Midbrain (tissue), 1 donor: ENCODE data around the gene CLDN6.
"Not testable (repeated sequence)": the region's sequence is repeated elsewhere in the genome, so short reads cannot be mapped to it uniquely, and the experiment has no call there.

Experiments used
- DNase-seq: peaks from one replicate; lab custom pipeline; 2025; lab: John Stamatoyannopoulos, UW

The CLDN6 gene, protein sequence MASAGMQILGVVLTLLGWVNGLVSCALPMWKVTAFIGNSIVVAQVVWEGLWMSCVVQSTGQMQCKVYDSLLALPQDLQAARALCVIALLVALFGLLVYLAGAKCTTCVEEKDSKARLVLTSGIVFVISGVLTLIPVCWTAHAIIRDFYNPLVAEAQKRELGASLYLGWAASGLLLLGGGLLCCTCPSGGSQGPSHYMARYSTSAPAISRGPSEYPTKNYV

DNA sequence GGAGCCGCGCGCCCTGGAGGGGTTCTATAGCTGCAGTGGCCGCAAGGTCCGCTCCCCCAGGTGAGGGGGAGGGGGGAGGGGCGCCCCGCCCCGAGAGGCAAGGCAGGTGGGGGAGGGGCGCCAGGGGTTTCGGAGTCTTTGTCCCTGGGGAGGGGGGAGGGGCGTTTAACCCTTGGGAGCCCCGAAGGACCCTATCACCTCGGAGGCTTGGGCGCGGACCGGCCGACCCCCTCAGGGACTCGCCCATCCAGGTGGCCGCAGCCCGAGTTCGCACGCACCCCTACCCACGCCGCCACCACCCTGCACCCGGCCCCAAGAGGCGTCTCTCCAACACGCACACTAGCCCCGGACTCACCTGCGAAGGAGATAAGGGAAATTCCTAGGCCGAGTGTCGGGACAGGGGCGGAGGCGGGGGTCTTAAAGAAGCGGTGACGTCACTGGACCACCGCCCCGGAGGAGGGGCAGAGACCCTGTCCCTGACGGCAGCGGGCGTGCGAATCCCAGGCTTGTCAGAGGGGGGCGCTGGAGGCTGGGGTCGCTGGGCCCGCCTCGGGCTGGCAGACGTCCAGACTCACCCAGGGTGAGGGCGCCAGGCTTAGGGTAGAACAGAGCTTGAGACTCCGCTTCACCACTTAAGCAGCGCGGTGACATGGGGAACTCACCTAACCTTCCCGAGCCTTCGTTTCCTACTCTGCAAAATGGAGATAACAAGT lies at the start of gene CLDN6:
TSS of gene CLDN6 (minus strand) at position 390 of the 713 bp plus-strand sequence. CDS start 2,162 bp downstream, outside the sequence.
- DNase-seq: no peak

GRCh38 chr16:3066440-3066748 lies 48.4 kb upstream of the CLDN6 start:
- DNase-seq: no peak

DNA sequence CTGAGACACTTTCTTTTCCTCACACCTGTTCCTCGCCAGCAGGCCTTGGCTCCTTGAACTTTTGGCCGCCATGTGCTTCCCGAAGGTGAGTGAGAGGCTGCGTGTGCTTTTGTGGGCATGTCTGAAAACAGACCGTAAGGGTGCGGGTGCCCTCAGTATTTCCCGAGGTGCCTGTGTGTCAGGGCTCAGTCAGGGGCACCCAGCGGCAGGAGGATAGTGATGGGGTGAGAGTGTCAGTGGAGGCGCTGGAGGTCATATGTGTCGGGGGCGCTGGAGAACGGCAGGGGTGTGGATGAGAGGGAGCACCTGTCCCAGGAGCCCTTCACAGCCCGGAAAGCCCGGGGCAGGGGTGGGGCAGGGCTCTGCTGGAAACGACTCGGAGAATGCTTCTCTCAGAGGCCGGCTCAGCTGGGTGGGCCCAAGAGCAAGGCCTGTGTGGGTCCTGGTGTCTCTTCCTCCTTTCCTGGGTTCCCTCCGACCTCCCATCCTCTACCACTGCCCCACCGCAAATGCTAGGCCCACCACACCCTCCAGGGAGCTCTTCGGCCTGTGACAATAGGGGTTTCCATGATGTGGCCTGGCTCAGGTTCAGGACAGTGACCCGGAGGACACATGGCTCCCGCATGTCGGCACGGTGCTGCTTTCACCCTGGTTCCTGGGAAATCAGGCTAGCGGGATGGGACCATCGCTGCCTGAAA lies 47.9 kb upstream of the CLDN6 start:
- no peak for DNase-seq

GRCh38 chr16:3065069-3065741 lies 47.2 kb upstream of the CLDN6 start, which contains the start of gene IL32:
TSS of gene IL32 (plus strand) at chr16:3065640. CDS start at chr16:3065812, 172 bp downstream.
- DNase-seq: no peak

DNA sequence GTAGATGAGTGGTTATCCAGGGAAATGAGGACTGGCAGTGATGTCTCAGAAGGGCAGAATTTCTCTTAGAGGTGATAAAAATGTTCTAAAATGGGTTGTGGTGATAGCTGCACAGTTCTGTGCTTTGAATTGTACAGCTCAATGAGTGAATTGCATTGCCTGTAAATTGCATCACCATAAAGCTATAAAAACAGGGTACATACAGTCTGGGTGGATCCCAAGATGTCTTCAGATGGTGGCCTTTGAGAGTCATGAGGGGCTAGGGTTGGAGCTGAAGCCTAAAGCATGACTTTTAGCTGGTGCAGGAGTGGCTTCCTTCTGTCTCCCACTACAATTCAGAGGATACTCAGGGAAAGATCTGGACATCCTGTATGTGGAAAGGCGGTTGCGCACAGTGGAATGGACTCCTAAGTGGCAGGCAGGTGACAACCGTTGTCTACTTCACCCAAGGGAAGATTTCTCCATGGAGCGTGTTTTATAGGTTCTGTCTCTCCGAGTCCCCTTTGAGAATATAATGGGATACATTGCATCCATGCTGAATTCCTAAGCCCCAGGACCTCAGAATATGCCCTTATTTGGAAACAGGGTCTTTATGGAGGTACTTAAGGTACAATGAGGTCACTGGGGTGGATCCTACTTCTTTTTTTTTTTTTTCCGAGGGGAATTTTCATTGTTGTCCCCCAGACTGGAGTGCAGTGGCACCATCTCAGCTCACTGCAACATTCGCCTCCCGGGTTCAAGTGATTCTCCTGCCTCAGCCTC lies 45.8 kb upstream of the CLDN6 start:
- no peak for DNase-seq

- no peak for DNase-seq
Measured at GRCh38 chr16:3062553-3062952, 44.6 kb upstream of the CLDN6 start.

DNA sequence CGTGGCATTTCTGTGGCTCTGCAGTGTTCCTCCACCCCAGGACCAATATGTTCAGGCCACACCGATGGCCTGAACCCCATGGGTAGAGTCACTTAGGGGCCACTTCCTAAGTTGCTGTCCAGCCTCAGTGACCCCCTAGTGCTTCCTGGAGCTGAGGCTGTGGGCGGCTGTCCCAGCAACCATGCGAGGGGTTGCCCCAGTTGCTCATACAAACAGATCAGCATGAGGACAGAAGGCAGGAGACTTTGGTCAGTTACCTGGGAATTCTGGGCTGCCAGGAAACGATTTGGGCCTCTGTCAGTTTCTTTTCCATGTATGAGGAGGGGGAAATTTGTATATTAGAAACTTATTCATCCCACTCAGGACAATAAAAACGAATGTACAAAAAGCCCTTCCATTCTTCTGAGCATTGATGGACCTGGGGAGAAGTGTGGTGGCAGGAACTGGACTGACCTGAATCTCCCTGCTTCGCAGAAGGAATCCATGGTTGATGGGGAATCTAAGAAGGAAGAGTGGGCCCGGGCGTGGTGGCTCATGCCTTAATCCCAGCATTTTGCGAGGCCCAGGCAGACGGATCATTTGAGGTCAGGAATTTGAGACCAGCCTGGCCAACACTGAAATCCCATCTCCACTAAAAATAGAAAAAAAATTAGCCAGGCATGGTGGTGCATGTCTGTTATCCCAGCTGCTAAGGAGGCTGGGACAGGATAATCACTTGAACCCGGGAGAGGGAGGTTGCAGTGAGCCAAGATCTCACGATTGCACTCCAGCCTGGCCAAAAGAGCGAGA lies 42.5 kb upstream of the CLDN6 start:
- DNase-seq: no peak

- DNase-seq: no peak
Measured at GRCh38 chr16:3059723-3060242, 41.8 kb upstream of the CLDN6 start.

- peak; percentile 84 for DNase-seq
Measured at GRCh38 chr16:3059041-3059722, 41.2 kb upstream of the CLDN6 start.

- DNase-seq: peak; percentile 31
Measured at GRCh38 chr16:3058139-3059030, 40.4 kb upstream of the CLDN6 start.

DNA sequence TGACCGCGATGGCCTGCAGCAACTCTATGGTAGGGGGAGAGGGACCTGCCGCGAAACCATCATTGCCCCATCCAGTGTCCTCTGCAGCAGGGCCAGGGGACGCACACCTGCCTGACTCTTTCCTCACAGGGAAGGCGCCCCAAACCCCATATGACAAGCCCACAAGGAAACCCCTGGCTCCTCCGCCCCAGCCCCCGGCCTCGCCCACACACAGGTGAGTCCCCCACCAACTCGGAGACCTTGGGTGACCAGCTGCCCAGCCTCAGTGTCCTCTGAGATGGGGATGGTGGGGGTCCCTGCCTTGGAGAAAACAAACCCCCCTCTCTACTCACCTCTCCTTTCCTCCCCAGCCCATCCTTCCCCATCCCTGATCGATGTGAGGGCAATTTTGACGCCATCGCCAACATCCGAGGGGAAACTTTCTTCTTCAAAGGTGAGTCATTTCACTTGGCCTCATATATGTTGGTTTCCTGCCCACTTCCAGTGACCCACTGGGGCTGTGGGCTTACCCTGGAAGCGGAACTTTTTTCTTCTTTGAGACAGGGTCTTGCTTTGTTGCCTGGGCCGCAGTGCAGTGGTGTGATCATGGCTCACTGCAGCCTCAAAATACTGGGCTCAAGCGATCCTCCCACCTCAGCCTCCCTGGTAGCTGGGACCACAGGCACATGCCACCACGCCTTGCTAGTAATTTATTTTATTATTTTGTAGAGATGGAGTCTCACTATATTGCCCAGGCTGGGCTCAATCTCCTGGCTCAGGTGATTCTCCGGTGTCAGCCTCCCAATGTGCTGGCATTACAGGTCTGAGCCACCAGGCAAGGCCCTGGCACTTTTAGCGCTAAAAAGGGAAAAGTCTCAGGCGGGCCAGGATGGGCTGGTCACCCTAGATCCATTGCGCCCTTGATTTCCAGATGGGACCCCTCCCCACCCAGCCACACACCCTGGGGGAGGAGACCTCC lies 39.5 kb upstream of the CLDN6 start:
- DNase-seq: no peak

- no peak for DNase-seq
Measured at GRCh38 chr16:3056336-3057180, 38.6 kb upstream of the CLDN6 start.

DNA sequence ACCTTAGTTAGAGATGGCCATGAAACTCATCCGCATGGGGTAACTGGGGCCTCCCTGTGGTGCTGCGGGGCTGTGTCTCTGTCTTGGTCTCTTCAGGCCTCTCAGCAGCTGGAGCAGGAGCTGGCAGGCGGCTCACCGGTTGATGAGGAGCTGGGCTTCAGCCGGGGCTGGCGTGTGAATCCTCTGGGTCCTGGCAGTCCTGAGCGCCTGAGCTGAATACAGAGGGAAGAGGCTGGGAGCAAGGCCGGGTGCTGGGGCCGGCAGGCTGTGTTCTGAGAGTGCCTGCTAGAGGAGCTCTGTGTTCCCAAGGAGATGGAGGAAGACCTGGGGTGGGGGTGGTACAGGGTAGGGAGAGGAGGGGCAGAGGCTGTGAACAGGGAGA lies 37.7 kb upstream of the CLDN6 start:
- not testable (repeated sequence) for DNase-seq

DNA sequence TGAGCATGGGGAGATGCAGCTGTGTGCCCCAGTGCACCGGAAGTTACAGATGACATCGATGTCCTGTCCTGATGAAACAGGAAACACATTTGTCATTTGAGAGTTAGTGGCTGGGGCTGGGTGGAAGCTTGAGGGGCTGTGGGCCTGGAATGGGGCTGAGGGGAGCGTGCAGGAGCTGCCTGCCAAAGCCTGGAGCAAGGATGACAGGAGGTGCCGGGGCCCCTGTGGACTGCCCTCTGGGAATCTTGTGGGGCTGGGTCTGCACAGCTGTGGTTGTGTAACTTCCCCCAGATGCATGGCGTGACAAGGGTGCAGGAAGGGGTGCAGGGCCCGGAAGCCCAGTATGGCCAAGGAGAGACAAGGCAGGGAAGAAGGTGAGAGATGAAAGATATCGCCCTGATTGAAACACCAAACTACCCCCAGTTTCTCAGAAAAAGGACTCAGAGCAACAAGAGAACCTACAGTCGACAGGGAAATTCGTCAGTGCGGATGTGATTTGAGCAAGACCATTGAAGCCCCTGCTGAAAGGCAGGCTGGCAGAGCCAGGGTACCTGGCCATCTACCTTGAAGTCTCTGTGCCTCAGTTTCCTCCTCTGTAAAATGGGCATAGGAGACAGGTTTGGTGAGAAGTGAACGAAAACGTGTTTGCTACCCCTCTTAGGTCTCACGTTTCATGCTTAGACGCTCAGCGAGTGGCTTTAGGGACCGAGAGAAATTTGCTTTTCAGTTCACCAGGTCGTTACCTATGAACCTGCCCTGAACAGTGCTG lies 37.2 kb upstream of the CLDN6 start:
- DNase-seq: no peak

- not testable (repeated sequence) for DNase-seq
Measured at GRCh38 chr16:3053330-3053710, 35.3 kb upstream of the CLDN6 start.
